Astrocyte of the spinal cord (primary cell): ENCODE results near the gene ROR2.

Experiments
- DNase-seq: peaks from one replicate; pipeline ENCODE4 v3.0.0; 2011; ENCODE audit warnings: low read depth, low spot score
- H3K4me3 ChIP-seq: 2 replicates; pipeline ENCODE4 v1.5.1; 2011; ENCODE audit warnings: low read depth, mild to moderate bottlenecking, low read length, moderate library complexity
- in situ Hi-C: cut with HindIII; loops from 2 replicates; pipeline ENCODE4 v1.10.0; 2017; ENCODE audit warnings: low sequenced_read_pairs
- TF ChIP-seq, protein P1 (sequence below): IDR thresholded peaks from 2 replicates; pipeline ENCODE4 v1.5.1; 2012; ENCODE audit warnings: low read depth, mild to moderate bottlenecking, low read length, inconsistent platforms

Gene ROR2

DNA sequence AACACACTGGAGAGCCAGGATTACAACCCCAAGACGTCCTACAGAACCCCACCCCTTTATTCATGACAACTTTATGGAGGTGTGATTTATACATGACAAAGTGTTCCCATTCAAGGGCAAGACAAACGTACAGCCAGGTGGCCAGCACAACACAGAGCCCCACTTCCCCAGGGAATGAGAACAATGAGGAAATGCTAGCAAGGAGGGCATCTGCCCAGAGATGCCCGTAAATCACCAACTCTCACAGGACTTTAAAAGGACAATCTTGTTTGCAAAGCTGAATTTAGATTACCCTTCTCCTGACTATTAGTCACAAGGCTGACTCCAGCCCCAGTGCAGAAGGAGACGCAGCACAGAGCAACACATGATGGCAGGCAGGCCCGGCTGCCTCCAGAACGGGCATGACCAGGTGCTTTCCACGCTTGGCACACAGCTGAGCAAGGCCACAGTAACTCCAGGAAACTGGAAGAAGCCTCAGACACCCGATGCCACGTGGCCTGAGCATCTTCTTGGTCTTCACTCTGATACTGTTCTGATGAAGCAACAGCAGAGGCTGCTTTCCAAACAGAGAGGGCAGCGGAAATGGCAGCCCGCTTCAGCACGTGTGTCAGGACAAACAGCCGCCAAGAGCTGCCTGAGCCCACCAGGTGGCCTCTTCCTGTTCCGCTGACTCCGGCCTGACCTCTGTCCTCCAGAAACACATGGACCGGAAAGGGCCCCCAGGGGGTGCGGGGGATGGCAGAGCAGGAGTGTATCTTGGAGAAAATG lies 51.4 kb downstream of the ROR2 start:
- TF ChIP-seq, protein P1, sequence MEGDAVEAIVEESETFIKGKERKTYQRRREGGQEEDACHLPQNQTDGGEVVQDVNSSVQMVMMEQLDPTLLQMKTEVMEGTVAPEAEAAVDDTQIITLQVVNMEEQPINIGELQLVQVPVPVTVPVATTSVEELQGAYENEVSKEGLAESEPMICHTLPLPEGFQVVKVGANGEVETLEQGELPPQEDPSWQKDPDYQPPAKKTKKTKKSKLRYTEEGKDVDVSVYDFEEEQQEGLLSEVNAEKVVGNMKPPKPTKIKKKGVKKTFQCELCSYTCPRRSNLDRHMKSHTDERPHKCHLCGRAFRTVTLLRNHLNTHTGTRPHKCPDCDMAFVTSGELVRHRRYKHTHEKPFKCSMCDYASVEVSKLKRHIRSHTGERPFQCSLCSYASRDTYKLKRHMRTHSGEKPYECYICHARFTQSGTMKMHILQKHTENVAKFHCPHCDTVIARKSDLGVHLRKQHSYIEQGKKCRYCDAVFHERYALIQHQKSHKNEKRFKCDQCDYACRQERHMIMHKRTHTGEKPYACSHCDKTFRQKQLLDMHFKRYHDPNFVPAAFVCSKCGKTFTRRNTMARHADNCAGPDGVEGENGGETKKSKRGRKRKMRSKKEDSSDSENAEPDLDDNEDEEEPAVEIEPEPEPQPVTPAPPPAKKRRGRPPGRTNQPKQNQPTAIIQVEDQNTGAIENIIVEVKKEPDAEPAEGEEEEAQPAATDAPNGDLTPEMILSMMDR: no peak
- H3K4me3 ChIP-seq: no peak overlapping the region
- in situ Hi-C loops: no loop called here
- DNase-seq: peak; percentile 64

DNA sequence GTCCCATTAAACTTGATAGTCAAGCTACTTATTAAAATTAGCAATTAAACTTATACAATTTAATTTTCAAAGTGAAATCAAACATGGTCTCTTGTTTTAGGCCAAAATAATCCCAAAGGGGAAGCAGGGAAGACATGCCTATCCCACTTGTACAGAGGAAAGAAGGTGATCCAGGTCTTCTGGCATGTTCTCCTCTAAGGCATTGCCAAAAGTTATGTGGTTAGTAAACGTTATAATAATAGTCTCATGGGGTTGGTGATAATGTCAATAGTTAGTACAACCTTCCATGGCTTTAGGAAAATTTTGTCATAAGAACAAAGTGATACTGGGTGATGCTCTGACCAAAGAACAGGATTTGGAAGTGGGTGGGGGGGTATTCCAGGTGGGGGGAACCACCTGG lies 52.8 kb downstream of the ROR2 start:
- DNase-seq: no peak
- in situ Hi-C loops: no loop called here
- no peak overlapping the region for H3K4me3 ChIP-seq
- TF ChIP-seq, protein P1: no peak

DNA sequence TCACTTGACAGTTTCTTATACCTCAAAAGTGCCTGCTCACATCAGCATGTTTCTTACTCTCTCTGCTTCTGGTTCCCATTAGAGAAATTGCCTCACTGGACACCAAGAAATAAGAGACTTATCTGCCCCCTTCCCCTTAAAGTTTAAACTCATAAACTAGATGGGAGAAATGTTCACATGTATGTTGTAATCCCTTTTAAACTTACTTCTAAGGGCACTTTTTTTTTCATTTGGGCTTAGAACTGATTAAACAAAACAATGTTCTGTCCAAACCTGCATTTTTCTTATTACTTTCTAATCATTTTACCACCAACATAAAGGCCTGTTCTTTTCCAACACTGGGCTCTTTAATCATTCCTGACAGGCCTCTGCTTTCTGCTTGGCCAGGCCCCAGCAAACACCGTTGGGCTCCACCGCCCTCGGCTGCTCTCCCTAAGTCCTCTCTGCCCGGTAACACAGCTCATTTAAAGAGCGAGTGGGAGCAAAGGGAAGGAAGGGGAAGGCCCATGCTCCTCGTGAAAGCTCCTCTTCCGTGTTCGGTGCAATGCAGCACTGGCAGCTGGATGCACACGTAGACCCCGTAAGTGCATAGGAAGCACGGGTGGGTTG lies 53.4 kb downstream of the ROR2 start:
- TF ChIP-seq, protein P1: no peak
- in situ Hi-C loops: no loop called here
- peak; percentile 46 for DNase-seq
- no peak overlapping the region for H3K4me3 ChIP-seq

DNA sequence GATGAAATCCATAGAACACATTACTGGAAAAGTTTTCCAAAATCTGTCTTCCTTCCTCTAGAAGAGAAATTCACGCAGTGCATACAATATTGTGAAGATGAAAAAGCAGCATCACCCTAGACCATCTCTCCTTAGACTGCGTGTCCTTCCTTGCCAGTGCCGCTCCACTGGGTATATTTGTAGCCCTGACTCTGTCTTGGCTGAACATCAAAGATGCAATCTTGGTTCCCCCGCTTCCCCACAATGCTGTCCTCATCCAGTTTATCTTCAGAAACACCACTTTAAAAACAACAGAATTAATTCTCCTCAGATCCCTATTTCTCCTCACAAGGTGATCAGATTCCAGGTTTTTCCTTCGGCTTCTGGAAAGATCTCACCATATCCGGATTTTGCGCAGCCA lies 53.9 kb downstream of the ROR2 start:
- in situ Hi-C loops: no loop called here
- TF ChIP-seq, protein P1: no peak
- DNase-seq: no peak
- H3K4me3 ChIP-seq: no peak overlapping the region

DNA sequence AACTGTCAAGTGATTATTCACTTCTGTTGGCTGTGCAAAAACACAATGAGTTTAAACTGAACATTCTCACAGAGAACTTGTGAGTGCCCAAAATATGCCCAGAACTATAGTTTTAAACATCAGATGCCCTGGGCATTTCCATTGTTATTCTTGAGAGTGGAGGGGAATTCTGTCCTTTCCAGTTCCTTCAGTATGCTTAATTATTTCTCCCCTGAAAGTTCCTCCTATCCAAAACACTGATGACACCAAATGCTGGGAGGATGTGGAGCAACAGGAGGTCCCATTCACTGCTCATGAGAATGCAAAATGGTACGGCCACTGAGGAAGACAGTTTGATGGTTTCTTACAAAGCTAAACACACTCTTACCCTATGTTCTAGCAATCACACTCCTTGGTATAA lies 55.5 kb downstream of the ROR2 start:
- DNase-seq: no peak
- no peak overlapping the region for H3K4me3 ChIP-seq
- TF ChIP-seq, protein P1: no peak
- in situ Hi-C loops: no loop called here

DNA sequence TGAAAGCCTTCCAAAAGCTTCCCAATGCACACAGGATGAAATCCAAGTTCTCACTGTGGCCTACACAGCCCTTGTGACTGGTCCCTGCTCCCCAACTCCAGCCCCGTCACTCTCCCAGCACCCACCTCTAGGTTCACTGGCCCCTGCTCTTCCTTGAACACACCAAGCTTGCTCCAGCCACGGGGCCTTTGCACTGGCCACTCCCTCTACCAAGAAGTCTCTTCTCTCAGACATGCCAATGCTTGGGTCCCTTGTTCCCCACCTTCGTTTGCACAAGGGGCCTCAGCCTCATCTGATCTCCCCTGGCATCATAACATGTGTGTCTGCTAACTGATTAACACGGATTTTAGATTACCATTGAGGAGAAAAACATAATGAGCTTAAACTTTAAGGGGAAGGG lies 56.0 kb downstream of the ROR2 start:
- TF ChIP-seq, protein P1: no peak
- no peak for DNase-seq
- H3K4me3 ChIP-seq: no peak overlapping the region
- in situ Hi-C loops: no loop called here
